ENCODE data around the gene MACC1. TPM values are rescaled to one million over a fixed set of nuclear protein-coding genes. Genes with fewer than 3 reads are reported as not detected.
A peak's percentile ranks its signal among the peaks of the same experiment; 100 is the strongest.

The MACC1 gene
- total RNA-seq, 1 experiment from 2014 or later, result 7.9 TPM

- Histone ChIP-seq H2AFZ (ENCODE audit: low read length) (no peak overlapping the region), H3K4me3 (ENCODE audit: low read length) (no peak overlapping the region), H3K4me1 (ENCODE audit: insufficient read depth, low read length) (no peaks in the 10 kb centered on the region), H3K27me3 (ENCODE audit: low read length) (no peaks in the 10 kb centered on the region), H3K9me2 (replicated peaks; ENCODE audit: low read length) (no peaks in the 10 kb centered on the region), H3K79me2 (ENCODE audit: low read length) (no peaks in the 10 kb centered on the region), H3K27ac (ENCODE audit: low read length) (no peak overlapping the region), H3F3A (ENCODE audit: low read length, unreplicated experiment) (no peaks in the 10 kb centered on the region), H4K20me1 (ENCODE audit: low read length) (no peaks in the 10 kb centered on the region), H3K9me3 (ENCODE audit: low read length) (no peaks in the 10 kb centered on the region), H3K36me3 (ENCODE audit: low read depth, low read length) (no peaks in the 10 kb centered on the region), H3K4me2 (ENCODE audit: low read length) (no peak overlapping the region), H3K9ac (ENCODE audit: low read length) (no peak overlapping the region)
- CTCF ChIA-PET, result no interaction called here
- DNase-seq (no peak), ATAC-seq (no peak)
- intact Hi-C loops (cut with micrococcal nuclease), result no loop called here
- BruUV-seq (replicated peaks), result no TSS peak
- TF ChIP-seq CTCF (conservative IDR thresholded peaks at IDR 0.05; ENCODE audit: low read depth, low read length) (no peak), EZH2phosphoT487 (IDR thresholded peaks at IDR 0.05; ENCODE audit: borderline replicate concordance, low read length) (no peak), EZH2 (IDR thresholded peaks at IDR 0.05; ENCODE audit: low read length, unreplicated experiment) (no peak)
- POLR2A ChIA-PET (ENCODE audit: unreplicated experiment), result no interaction called here
These were observed 43.0 kb upstream of the MACC1 start for GRCh38 chr7:20260223-20260622.

- Histone ChIP-seq H3K9me3 (ENCODE audit: low read length) (no peaks in the 10 kb centered on the region), H3K27me3 (ENCODE audit: low read length) (no peaks in the 10 kb centered on the region), H3K4me2 (ENCODE audit: low read length) (no peak overlapping the region), H4K20me1 (ENCODE audit: low read length) (no peaks in the 10 kb centered on the region), H2AFZ (ENCODE audit: low read length) (no peak overlapping the region), H3K4me3 (ENCODE audit: low read length) (no peak overlapping the region), H3K4me1 (ENCODE audit: insufficient read depth, low read length) (no peaks in the 10 kb centered on the region), H3K36me3 (ENCODE audit: low read depth, low read length) (no peaks in the 10 kb centered on the region), H3K27ac (ENCODE audit: low read length) (no peak overlapping the region), H3F3A (ENCODE audit: low read length, unreplicated experiment) (no peaks in the 10 kb centered on the region), H3K9me2 (replicated peaks; ENCODE audit: low read length) (no peaks in the 10 kb centered on the region), H3K79me2 (ENCODE audit: low read length) (no peaks in the 10 kb centered on the region), H3K9ac (ENCODE audit: low read length) (no peak overlapping the region)
- CTCF ChIA-PET, result no interaction called here
- no peak for TF ChIP-seq EZH2 (IDR thresholded peaks at IDR 0.05; ENCODE audit: low read length, unreplicated experiment)
- no peak for TF ChIP-seq EZH2phosphoT487 (IDR thresholded peaks at IDR 0.05; ENCODE audit: borderline replicate concordance, low read length)
- no peak for TF ChIP-seq CTCF (conservative IDR thresholded peaks at IDR 0.05; ENCODE audit: low read depth, low read length)
- no TSS peak for BruUV-seq (replicated peaks)
- DNase-seq, result no peak
- intact Hi-C loops (cut with micrococcal nuclease), result no loop called here
- POLR2A ChIA-PET (ENCODE audit: unreplicated experiment), result no interaction called here
- no peak for ATAC-seq
These were observed 40.0 kb upstream of the MACC1 start for GRCh38 chr7:20257212-20257611.

GRCh38 chr7:20249920-20250319, 32.7 kb upstream of the MACC1 start:
- Histone ChIP-seq H3K36me3 (ENCODE audit: low read depth, low read length) (no peaks in the 10 kb centered on the region), H4K20me1 (ENCODE audit: low read length) (no peaks in the 10 kb centered on the region), H3K79me2 (ENCODE audit: low read length) (no peaks in the 10 kb centered on the region), H3K27me3 (ENCODE audit: low read length) (no peaks in the 10 kb centered on the region), H3F3A (ENCODE audit: low read length, unreplicated experiment) (no peaks in the 10 kb centered on the region), H3K9me2 (replicated peaks; ENCODE audit: low read length) (no peaks in the 10 kb centered on the region), H3K9ac (ENCODE audit: low read length) (no peak overlapping the region), H3K4me3 (ENCODE audit: low read length) (no peak overlapping the region), H3K27ac (ENCODE audit: low read length) (no peak overlapping the region), H3K4me2 (ENCODE audit: low read length) (no peak overlapping the region), H2AFZ (ENCODE audit: low read length) (no peak overlapping the region), H3K9me3 (ENCODE audit: low read length) (no peaks in the 10 kb centered on the region), H3K4me1 (ENCODE audit: insufficient read depth, low read length) (no peaks in the 10 kb centered on the region)
- no TSS peak for BruUV-seq (replicated peaks)
- DNase-seq (peak; percentile 45), ATAC-seq (no peak)
- intact Hi-C loops (cut with micrococcal nuclease), result no loop called here
- POLR2A ChIA-PET (ENCODE audit: unreplicated experiment), result no interaction called here
- TF ChIP-seq EZH2phosphoT487 (IDR thresholded peaks at IDR 0.05; ENCODE audit: borderline replicate concordance, low read length), result no peak
- TF ChIP-seq EZH2 (IDR thresholded peaks at IDR 0.05; ENCODE audit: low read length, unreplicated experiment), result no peak
- no peak for TF ChIP-seq CTCF (conservative IDR thresholded peaks at IDR 0.05; ENCODE audit: low read depth, low read length)
- CTCF ChIA-PET, result no interaction called here

All from PC-3 (cell line).